Activated naive CD4-positive, alpha-beta T cell treated with anti-CD3 and anti-CD28 coated beads, Interleukin-2, amount 10 ng/mL, durations not matched to agents 7 days and 5 days (primary cell): ENCODE data around the gene TLCD1.
"Not testable (repeated sequence)": the region's sequence is repeated elsewhere in the genome, so short reads cannot be mapped to it uniquely, and the experiment has no call there.

Experiments
- CTCF ChIA-PET: fragments of 350-600 bp; sonication (Branson Sonifier 250); formaldehyde crosslinking; loops from one replicate; lab custom pipeline; 2021; ENCODE audit warnings: antibody characterized with exemption; lab: Charles Lee
- DNase-seq: peaks from one replicate; pipeline ENCODE4 v3.0.0-alpha.2; 2020
- H3K27ac Mint-ChIP-seq: one replicate; pipeline ENCODE4 v1.8.0; 2021; ENCODE audit warnings: mild to moderate bottlenecking, moderate library complexity, mixed read lengths
- H3K27me3 Mint-ChIP-seq: one replicate; pipeline ENCODE4 v1.8.0; 2021; ENCODE audit warnings: mild to moderate bottlenecking, mixed read lengths
- H3K36me3 Mint-ChIP-seq: one replicate; pipeline ENCODE4 v1.8.0; 2021; ENCODE audit warnings: mixed read lengths
- H3K4me1 Mint-ChIP-seq: one replicate; pipeline ENCODE4 v1.8.0; 2021; ENCODE audit warnings: mixed read lengths
- H3K4me3 Mint-ChIP-seq: one replicate; pipeline ENCODE4 v1.8.0; 2021; ENCODE audit warnings: mild to moderate bottlenecking, moderate library complexity, mixed read lengths
- H3K9me3 Mint-ChIP-seq: one replicate; pipeline ENCODE4 v1.8.0; 2021; ENCODE audit warnings: mixed read lengths

Gene TLCD1

GRCh38 chr17:28729950-28730330 is 3.9 kb upstream of the TLCD1 start:
- H3K9me3 Mint-ChIP-seq: no peaks in the 10 kb centered on the region
- H3K27me3 Mint-ChIP-seq: no peaks in the 10 kb centered on the region
- H3K27ac Mint-ChIP-seq: no peak overlapping the region
- H3K4me1 Mint-ChIP-seq: peaks cover 42% of the 10 kb centered on the region
- no peak overlapping the region for H3K4me3 Mint-ChIP-seq
- CTCF ChIA-PET: interaction anchor here (17.3 kb wide), 1 partner anchor 18 kb away, joined by 415 read pairs; the partner anchor contains the start of gene TRAF4
- H3K36me3 Mint-ChIP-seq: peaks cover 8% of the 10 kb centered on the region
- no peak for DNase-seq

- no peaks in the 10 kb centered on the region for H3K27me3 Mint-ChIP-seq
- DNase-seq: peak; percentile 98
- peak within 1 kb of the TSS; percentile 100 for H3K27ac Mint-ChIP-seq
- no peaks in the 10 kb centered on the region for H3K9me3 Mint-ChIP-seq
- CTCF ChIA-PET: interaction anchor here (0.8 to 17.3 kb wide), 13 partner anchors 19 to 453 kb away, joined by 3 to 415 read pairs (median 7); partner anchors contain the start of genes FAM222B, SDF2, SUPT6H and TRAF4
- H3K4me1 Mint-ChIP-seq: peaks cover 55% of the 10 kb centered on the region
- H3K36me3 Mint-ChIP-seq: peaks cover 22% of the 10 kb centered on the region
- peak within 1 kb of the TSS; percentile 94 for H3K4me3 Mint-ChIP-seq
These were observed 2.5 kb upstream of the TLCD1 start, which contains the start of gene NEK8 for GRCh38 chr17:28728364-28729200. Gene NEK8, plus strand, starts transcription at chr17:28728788. Its CDS starts 26 bp downstream, at chr17:28728814.

GRCh38 chr17:28726627-28727491 is 826 bp upstream of the TLCD1 start:
- CTCF ChIA-PET: interaction anchor here (0.6 to 17.3 kb wide), 42 partner anchors 10 to 455 kb away, joined by 3 to 415 read pairs (median 4); partner anchors contain the start of genes BLTP2, FAM222B, FLOT2 and PHF12
- peaks cover 68% of the 10 kb centered on the region for H3K4me1 Mint-ChIP-seq
- peak overlapping the region; percentile 100 for H3K27ac Mint-ChIP-seq

GRCh38 chr17:28725660-28726225 is 290 bp downstream of the TLCD1 start:
- H3K27ac Mint-ChIP-seq: peak overlapping the region; percentile 87
- no peaks in the 10 kb centered on the region for H3K9me3 Mint-ChIP-seq

More at GRCh38 chr17:28726627-28727491, 826 bp upstream of the TLCD1 start:
- H3K9me3 Mint-ChIP-seq: no peaks in the 10 kb centered on the region
- no peaks in the 10 kb centered on the region for H3K27me3 Mint-ChIP-seq
- peak overlapping the region; percentile 94 for H3K4me3 Mint-ChIP-seq
- DNase-seq: peak; percentile 94
- H3K36me3 Mint-ChIP-seq: peaks cover 33% of the 10 kb centered on the region

DNA sequence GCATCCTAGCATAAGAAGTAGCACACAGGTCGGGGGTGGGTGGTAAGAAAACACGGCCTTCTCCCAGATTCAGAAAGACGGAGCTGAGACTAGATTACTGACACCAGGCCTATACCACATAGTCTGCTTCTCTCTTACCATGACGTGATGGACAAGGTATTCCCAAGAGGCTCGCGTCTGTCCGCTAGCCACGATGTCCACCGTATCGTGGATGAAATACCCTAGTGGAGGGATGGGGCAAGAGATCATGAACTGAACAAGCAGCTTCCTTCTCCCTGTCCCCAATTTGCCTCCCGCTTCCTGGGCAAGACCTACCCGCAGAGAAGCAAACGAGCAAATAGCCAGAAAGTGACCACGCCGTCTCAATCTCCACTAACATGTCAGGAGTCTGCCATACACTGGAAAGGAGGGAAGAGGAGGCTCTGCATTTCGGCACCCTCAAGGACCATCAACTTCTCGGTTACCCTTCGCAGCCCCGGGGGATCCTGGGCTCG is 820 bp downstream of the TLCD1 start:
- Mint-ChIP-seq H3K4me3 (peak overlapping the region; percentile 94), H3K27ac (peak overlapping the region; percentile 87), H3K27me3 (no peaks in the 10 kb centered on the region), H3K9me3 (no peaks in the 10 kb centered on the region), H3K36me3 (peaks cover 47% of the 10 kb centered on the region), H3K4me1 (peaks cover 84% of the 10 kb centered on the region)
- no peak for DNase-seq
- CTCF ChIA-PET: interaction anchor here (0.9 to 17.3 kb wide), 4 partner anchors 8 to 177 kb away, joined by 3 to 415 read pairs (median 28); partner anchors contain the start of genes DHRS13 and TRAF4

More at GRCh38 chr17:28725660-28726225, 290 bp downstream of the TLCD1 start:
- Mint-ChIP-seq H3K4me1 (peaks cover 79% of the 10 kb centered on the region), H3K27me3 (no peaks in the 10 kb centered on the region), H3K4me3 (peak overlapping the region; percentile 94), H3K36me3 (peaks cover 42% of the 10 kb centered on the region)
- DNase-seq: no peak
- CTCF ChIA-PET: interaction anchor here (0.7 to 17.3 kb wide), 22 partner anchors 9 to 391 kb away, joined by 3 to 415 read pairs (median 6); partner anchors contain the start of genes DHRS13, FAM222B, FLOT2 and PHF12

- Mint-ChIP-seq H3K36me3 (peaks cover 52% of the 10 kb centered on the region), H3K4me1 (peaks cover 85% of the 10 kb centered on the region)
- CTCF ChIA-PET: interaction anchor here (1.7 to 17.3 kb wide), 4 partner anchors 8 to 229 kb away, joined by 3 to 415 read pairs (median 29); partner anchors contain the start of gene TRAF4
These were observed 1.4 kb downstream of the TLCD1 start for GRCh38 chr17:28724500-28725165.

GRCh38 chr17:28723836-28724499 is 2.1 kb downstream of the TLCD1 start:
- Mint-ChIP-seq H3K4me3 (peak overlapping the region; percentile 94), H3K27ac (peak overlapping the region; percentile 87), H3K36me3 (peaks cover 53% of the 10 kb centered on the region), H3K4me1 (peaks cover 85% of the 10 kb centered on the region)
- H3K9me3 Mint-ChIP-seq, H3K27me3 Mint-ChIP-seq, DNase-seq: not testable (repeated sequence)
- CTCF ChIA-PET: interaction anchor here (2.1 to 17.3 kb wide), 3 partner anchors 24 to 229 kb away, joined by 6 to 415 read pairs (median 52); partner anchors contain the start of gene TRAF4

More at GRCh38 chr17:28724500-28725165, 1.4 kb downstream of the TLCD1 start:
- Mint-ChIP-seq H3K27me3 (no peaks in the 10 kb centered on the region), H3K4me3 (peak overlapping the region; percentile 94), H3K9me3 (no peaks in the 10 kb centered on the region), H3K27ac (peak overlapping the region; percentile 87)
- DNase-seq: no peak

DNA sequence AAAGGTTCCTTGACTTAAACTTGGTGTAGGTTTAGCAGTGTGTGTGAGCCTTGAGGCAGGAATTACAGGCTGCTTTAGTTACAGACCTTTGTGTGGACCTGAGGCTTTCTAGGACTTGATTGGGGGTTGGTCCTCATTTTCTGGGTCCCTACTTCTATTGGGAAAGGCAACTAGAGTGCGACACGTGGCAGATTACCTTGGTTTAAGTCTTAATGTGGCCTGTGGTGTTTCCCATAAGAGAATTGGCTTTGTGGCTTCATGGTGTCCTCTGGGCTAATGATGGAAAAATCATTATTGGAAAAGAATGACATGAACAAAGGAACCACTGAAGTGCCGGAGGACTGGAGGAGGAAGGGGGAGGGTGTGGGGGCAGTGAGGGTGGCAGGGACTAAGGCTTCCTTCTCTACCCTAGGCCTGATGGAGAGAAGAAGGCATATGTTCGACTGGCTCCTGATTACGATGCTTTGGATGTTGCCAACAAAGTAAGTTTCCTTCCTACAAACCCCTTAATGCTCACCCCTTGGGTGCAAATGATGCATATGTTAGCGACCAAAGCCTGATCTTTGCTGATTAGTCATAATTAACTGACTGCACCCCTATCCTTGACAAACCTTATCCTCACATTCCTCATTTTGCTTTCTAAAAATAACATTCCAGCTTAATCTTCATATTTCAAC is 2.7 kb downstream of the TLCD1 start:
- no peak for DNase-seq
- Mint-ChIP-seq H3K27me3 (peaks cover 8% of the 10 kb centered on the region), H3K4me3 (peak overlapping the region; percentile 26), H3K4me1 (peaks cover 84% of the 10 kb centered on the region), H3K9me3 (no peaks in the 10 kb centered on the region), H3K36me3 (peaks cover 52% of the 10 kb centered on the region), H3K27ac (peak overlapping the region; percentile 82)
- CTCF ChIA-PET: interaction anchor here (2.1 to 17.3 kb wide), 2 partner anchors 24 to 230 kb away, joined by 6 to 415 read pairs; partner anchors contain the start of gene TRAF4

DNA sequence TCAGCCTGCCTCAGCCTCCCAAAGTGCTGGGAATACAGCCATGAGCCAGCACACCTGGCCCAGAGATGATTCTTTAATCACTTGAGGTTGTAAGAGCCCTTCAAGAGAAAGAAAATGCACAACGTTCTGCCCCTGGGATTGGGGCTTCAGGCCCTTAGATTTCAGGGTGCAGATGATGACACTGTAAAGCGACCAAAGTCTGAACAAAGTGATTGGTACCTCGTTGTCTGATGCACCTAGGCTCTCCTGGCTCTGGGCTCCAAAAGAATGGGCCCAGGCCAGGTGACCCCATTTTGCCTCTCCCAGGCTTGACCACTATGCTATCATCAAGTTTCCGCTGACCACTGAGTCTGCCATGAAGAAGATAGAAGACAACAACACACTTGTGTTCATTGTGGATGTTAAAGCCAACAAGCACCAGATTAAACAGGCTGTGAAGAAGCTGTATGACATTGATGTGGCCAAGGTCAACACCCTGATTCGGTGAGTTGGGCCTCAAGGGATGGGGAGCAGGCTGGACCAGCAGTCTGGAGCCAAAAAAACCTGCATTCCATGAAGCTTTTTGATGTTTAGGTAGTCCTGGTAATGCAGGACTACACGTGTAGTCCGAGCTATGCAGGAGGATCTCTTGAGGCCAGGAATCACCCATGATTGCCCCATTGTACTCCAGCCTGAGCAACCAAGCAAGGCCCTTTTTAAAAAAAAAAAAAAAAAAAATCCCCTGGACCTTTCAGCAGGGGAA is 3.4 kb downstream of the TLCD1 start:
- peaks cover 15% of the 10 kb centered on the region for H3K27me3 Mint-ChIP-seq
- peak overlapping the region; percentile 99 for H3K4me3 Mint-ChIP-seq
- no peaks in the 10 kb centered on the region for H3K9me3 Mint-ChIP-seq
- H3K27ac Mint-ChIP-seq: peak overlapping the region; percentile 49
- CTCF ChIA-PET: interaction anchor here (2.1 to 17.3 kb wide), 2 partner anchors 25 to 231 kb away, joined by 6 to 415 read pairs; partner anchors contain the start of gene TRAF4
- H3K36me3 Mint-ChIP-seq: peaks cover 52% of the 10 kb centered on the region
- DNase-seq: no peak
- peaks cover 82% of the 10 kb centered on the region for H3K4me1 Mint-ChIP-seq

DNA sequence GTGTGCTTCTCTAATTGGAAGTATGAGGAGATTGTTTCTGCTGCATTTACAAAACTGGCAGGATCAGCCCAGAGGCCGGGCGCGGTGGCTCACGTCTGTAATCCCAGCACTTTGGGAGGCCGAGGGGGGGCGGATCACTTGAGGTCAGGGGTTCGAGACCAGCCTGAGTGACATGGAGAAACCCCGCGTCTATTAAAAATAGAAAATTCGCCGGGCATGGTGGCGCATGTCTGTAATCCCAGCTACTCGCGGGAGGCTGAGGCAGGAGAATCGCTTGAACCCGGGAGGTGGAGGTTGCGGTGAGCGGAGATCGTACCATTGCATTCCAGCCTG is 5.1 kb downstream of the TLCD1 start:
- Mint-ChIP-seq H3K36me3 (peaks cover 52% of the 10 kb centered on the region), H3K27ac (peak overlapping the region; percentile 96), H3K4me3 (peak overlapping the region; percentile 99), H3K4me1 (peaks cover 72% of the 10 kb centered on the region), H3K27me3 (peaks cover 32% of the 10 kb centered on the region)
- not testable (repeated sequence) for H3K9me3 Mint-ChIP-seq, DNase-seq
- CTCF ChIA-PET: interaction anchor here (1.4 to 17.3 kb wide), 3 partner anchors 27 to 233 kb away, joined by 7 to 415 read pairs (median 11); partner anchors contain the start of gene TRAF4
